ENCODE measurements around the gene LATS2. TPM values are rescaled to one million over a fixed set of nuclear protein-coding genes. Genes with fewer than 3 reads are reported as not detected.
"Not testable (repeated sequence)": the region's sequence is repeated elsewhere in the genome, so short reads cannot be mapped to it uniquely, and the experiment has no call there.

The LATS2 gene
- total RNA-seq, 2 experiments from 2014 or later: 11.2 to 11.8 TPM

DNA sequence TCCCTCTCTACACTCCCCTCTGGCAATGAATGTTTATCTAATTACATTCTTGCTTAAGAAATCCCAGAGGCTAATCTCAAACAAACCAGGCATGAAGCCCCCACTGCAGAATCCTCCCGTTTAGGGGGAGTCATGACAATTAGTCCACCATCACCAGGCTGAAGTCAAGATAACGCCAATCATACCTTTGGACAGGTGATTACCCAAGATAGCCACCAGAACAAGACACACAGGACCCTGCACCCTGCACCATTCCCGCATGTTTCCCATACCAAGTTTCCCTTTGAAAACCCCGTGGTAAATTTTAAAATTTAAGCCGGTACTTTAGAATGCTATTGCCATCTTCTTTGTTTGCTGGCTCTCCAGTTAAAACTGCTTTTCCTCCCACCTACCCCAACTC lies 94.0 kb downstream of the LATS2 start:
- peaks cover 10% of the 10 kb centered on the region for H3K27me3 Mint-ChIP-seq
- no peak overlapping the region for H3K27ac Mint-ChIP-seq
- peaks cover 14% of the 10 kb centered on the region for H3K4me1 Mint-ChIP-seq
- H3K36me3 Mint-ChIP-seq (ENCODE audit: low read depth): no peaks in the 10 kb centered on the region
- H3K9me3 Mint-ChIP-seq: no peaks in the 10 kb centered on the region
- CTCF ChIA-PET: no interaction called here
- H3K4me3 Mint-ChIP-seq: no peak overlapping the region
- DNase-seq: no peak
- POLR2A ChIA-PET: no interaction called here

DNA sequence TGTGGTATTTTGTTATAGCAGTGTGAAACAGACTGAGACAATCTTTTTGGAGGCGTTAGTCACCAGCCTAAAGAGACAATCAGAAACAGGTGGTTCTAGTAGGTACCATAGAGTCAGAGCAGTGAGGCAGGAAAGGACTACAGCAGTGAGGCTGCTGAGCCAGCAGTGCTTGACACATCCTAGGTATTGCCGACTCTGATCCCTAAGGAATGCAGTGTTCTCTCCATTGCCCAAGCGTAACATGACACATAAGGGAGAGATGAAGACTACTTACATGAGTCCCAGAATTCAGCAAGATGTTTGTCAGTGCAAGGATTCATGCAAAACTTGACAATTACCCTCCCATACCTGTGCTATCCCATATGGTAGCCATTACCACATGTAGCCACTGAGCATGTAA lies 96.5 kb downstream of the LATS2 start:
- Mint-ChIP-seq H3K4me1 (peaks cover 14% of the 10 kb centered on the region), H3K4me3 (no peak overlapping the region), H3K27ac (no peak overlapping the region), H3K9me3 (no peaks in the 10 kb centered on the region), H3K36me3 (ENCODE audit: low read depth) (no peaks in the 10 kb centered on the region), H3K27me3 (peaks cover 18% of the 10 kb centered on the region)
- DNase-seq: no peak
- POLR2A ChIA-PET: no interaction called here
- CTCF ChIA-PET: no interaction called here

DNA sequence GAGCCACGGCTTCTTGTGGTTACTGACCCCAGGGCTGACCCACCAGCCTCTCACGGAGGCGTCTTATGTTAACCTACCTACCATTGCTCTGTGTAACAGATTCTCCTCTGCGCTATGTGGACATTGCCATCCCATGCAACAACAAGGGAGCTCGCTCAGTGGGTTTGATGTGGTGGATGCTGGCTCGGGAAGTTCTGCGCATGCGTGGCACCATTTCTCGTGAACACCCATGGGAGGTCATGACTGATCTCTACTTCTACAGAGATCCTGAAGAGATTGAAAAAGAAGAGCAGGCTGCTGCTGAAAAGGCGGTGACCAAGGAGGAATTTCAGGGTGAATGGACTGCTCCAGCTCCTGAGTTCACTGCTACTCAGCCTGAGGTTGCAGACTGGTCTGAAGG lies 99.7 kb downstream of the LATS2 start:
- POLR2A ChIA-PET; H3K4me3 Mint-ChIP-seq; DNase-seq; H3K27ac Mint-ChIP-seq; H3K4me1 Mint-ChIP-seq; H3K36me3 Mint-ChIP-seq (ENCODE audit: low read depth); CTCF ChIA-PET; H3K9me3 Mint-ChIP-seq: not testable (repeated sequence)
- H3K27me3 Mint-ChIP-seq: peaks cover 18% of the 10 kb centered on the region

DNA sequence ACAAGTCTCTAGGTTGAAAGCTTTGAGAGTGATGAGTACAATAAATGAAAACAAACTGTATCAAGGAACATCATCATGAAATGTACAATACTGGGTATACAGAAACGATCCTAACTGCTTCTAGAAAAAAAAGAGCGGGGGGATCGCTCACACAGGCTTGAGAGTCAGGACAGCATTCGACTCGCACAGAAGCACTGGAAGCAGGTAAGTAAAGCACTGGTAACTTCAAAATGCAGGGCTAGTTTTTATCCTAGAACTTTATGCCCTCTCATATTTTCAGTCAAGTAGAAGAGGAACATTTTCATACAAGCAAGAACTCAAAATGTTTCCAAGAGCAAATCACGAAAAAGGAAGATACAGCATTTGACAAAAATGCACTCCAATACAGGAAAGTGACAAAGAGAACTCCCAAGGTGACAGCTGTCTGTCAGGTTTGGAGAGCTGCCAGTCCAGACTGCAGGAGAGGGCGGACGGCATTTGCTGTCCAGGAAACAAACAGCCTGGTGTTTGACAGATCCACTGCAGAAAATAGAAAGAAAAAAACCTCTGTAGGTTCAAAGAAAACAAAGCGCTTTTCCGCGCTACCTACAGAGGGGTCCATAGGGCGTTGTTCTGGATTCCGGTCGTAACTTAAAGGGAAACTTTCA lies 100.6 kb downstream of the LATS2 start:
- ChIA-PET POLR2A (no interaction called here), CTCF (no interaction called here)
- no peaks in the 10 kb centered on the region for H3K9me3 Mint-ChIP-seq
- H3K4me1 Mint-ChIP-seq: no peaks in the 10 kb centered on the region
- peaks cover 18% of the 10 kb centered on the region for H3K27me3 Mint-ChIP-seq
- no peak for DNase-seq
- no peak overlapping the region for H3K27ac Mint-ChIP-seq
- no peak overlapping the region for H3K4me3 Mint-ChIP-seq
- H3K36me3 Mint-ChIP-seq (ENCODE audit: low read depth): no peaks in the 10 kb centered on the region

GRCh38 chr13:20957049-20957620 lies 104.3 kb downstream of the LATS2 start:
- H3K4me3 Mint-ChIP-seq; H3K9me3 Mint-ChIP-seq; POLR2A ChIA-PET; H3K4me1 Mint-ChIP-seq; H3K27ac Mint-ChIP-seq; DNase-seq; H3K36me3 Mint-ChIP-seq (ENCODE audit: low read depth): not testable (repeated sequence)
- CTCF ChIA-PET: interaction anchor here (0.7 kb wide), 1 partner anchor 223 kb away, joined by 4 read pairs; no protein-coding TSS in a partner anchor
- H3K27me3 Mint-ChIP-seq: peaks cover 14% of the 10 kb centered on the region

GRCh38 chr13:20955496-20955895 lies 105.9 kb downstream of the LATS2 start:
- H3K4me3 Mint-ChIP-seq: no peak overlapping the region
- CTCF ChIA-PET: interaction anchor here (0.5 to 0.6 kb wide), 2 partner anchors 15 to 21 kb away, joined by 3 to 4 read pairs; no protein-coding TSS in a partner anchor
- POLR2A ChIA-PET: no interaction called here
- H3K36me3 Mint-ChIP-seq (ENCODE audit: low read depth): no peaks in the 10 kb centered on the region
- no peaks in the 10 kb centered on the region for H3K9me3 Mint-ChIP-seq
- no peak overlapping the region for H3K27ac Mint-ChIP-seq
- no peak for DNase-seq
- peaks cover 7% of the 10 kb centered on the region for H3K27me3 Mint-ChIP-seq
- H3K4me1 Mint-ChIP-seq: no peaks in the 10 kb centered on the region

- Mint-ChIP-seq H3K36me3 (ENCODE audit: low read depth) (no peaks in the 10 kb centered on the region), H3K4me1 (no peaks in the 10 kb centered on the region), H3K9me3 (no peaks in the 10 kb centered on the region), H3K4me3 (no peak overlapping the region), H3K27ac (no peak overlapping the region), H3K27me3 (peaks cover 11% of the 10 kb centered on the region)
- no peak for DNase-seq
- CTCF ChIA-PET: no interaction called here
- POLR2A ChIA-PET: no interaction called here
Observed at GRCh38 chr13:20953245-20953931, 108.0 kb downstream of the LATS2 start.

- POLR2A ChIA-PET: no interaction called here
- CTCF ChIA-PET: no interaction called here
Observed at GRCh38 chr13:20952838-20953237, 108.5 kb downstream of the LATS2 start.

GRCh38 chr13:20948001-20948400 lies 113.4 kb downstream of the LATS2 start:
- H3K27ac Mint-ChIP-seq; H3K9me3 Mint-ChIP-seq; H3K36me3 Mint-ChIP-seq (ENCODE audit: low read depth); POLR2A ChIA-PET; H3K4me3 Mint-ChIP-seq; DNase-seq: not testable (repeated sequence)
- CTCF ChIA-PET: interaction anchor here (0.6 to 0.7 kb wide), 2 partner anchors 29 to 232 kb away, joined by 3 read pairs; no protein-coding TSS in a partner anchor
- Mint-ChIP-seq H3K4me1 (peaks cover 12% of the 10 kb centered on the region), H3K27me3 (peaks cover 40% of the 10 kb centered on the region)

More at GRCh38 chr13:20952838-20953237, 108.5 kb downstream of the LATS2 start:
- Mint-ChIP-seq H3K9me3 (no peaks in the 10 kb centered on the region), H3K36me3 (ENCODE audit: low read depth) (no peaks in the 10 kb centered on the region), H3K27me3 (peaks cover 15% of the 10 kb centered on the region), H3K4me1 (no peaks in the 10 kb centered on the region), H3K27ac (no peak overlapping the region), H3K4me3 (no peak overlapping the region)
- no peak for DNase-seq

GRCh38 chr13:20945952-20946383 lies 115.4 kb downstream of the LATS2 start:
- no peak for DNase-seq
- H3K27ac Mint-ChIP-seq: no peak overlapping the region
- peaks cover 40% of the 10 kb centered on the region for H3K27me3 Mint-ChIP-seq
- ChIA-PET POLR2A (no interaction called here), CTCF (interaction anchor here (1.1 to 1.5 kb wide), 2 partner anchors 12 to 230 kb away, joined by 3 read pairs; partner anchors contain the start of genes MRPL57 and SKA3)
- peak overlapping the region; percentile 27 for H3K4me3 Mint-ChIP-seq
- H3K36me3 Mint-ChIP-seq (ENCODE audit: low read depth): no peaks in the 10 kb centered on the region
- peaks cover 12% of the 10 kb centered on the region for H3K4me1 Mint-ChIP-seq
- no peaks in the 10 kb centered on the region for H3K9me3 Mint-ChIP-seq

DNA sequence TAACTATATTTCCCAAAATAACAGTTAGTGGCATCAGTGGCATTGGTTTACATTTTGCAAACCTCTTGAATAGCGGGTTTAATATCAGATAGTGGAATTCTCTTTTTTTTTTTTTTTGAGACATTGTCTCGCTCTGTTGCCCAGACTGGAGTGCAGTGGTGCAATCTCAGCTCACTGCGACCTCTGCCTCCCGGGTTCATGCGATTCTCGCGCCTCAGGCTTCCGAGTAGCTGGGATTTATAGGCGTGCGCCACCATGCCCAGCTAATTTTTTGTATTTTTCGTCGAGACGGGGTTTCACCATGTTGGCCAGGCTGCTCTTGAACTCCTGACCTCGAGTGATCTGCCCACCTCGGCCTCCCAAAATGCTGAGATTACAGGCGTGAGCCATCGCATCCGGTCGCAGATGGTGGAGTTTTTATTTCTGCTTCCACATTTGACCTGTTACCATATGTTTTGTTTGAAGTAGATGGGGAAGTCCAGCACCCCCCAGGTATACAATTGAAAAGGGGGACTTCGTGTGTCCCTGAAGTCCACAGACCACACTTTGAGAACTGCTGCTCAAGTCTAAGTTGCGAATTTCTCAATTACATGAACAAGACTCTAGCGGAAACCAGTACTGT lies 118.3 kb downstream of the LATS2 start:
- POLR2A ChIA-PET: interaction anchor here (1.2 kb wide), 1 partner anchor 233 kb away, joined by 3 read pairs; no protein-coding TSS in a partner anchor
- Mint-ChIP-seq H3K9me3 (no peaks in the 10 kb centered on the region), H3K4me1 (peaks cover 12% of the 10 kb centered on the region), H3K27me3 (peaks cover 34% of the 10 kb centered on the region), H3K27ac (no peak overlapping the region), H3K4me3 (no peak overlapping the region), H3K36me3 (ENCODE audit: low read depth) (no peaks in the 10 kb centered on the region)
- no peak for DNase-seq
- CTCF ChIA-PET: interaction anchor here (0.6 to 2.8 kb wide), 15 partner anchors 8 to 537 kb away, joined by 3 to 23 read pairs (median 3); partner anchors contain the start of genes MRPL57 and SKA3

- H3K9me3 Mint-ChIP-seq; H3K4me3 Mint-ChIP-seq; POLR2A ChIA-PET; H3K36me3 Mint-ChIP-seq (ENCODE audit: low read depth); H3K4me1 Mint-ChIP-seq; H3K27ac Mint-ChIP-seq; DNase-seq: not testable (repeated sequence)
- CTCF ChIA-PET: interaction anchor here (0.7 to 1.3 kb wide), 2 partner anchors 15 to 191 kb away, joined by 3 to 5 read pairs; no protein-coding TSS in a partner anchor
- H3K27me3 Mint-ChIP-seq: peaks cover 16% of the 10 kb centered on the region
Observed at GRCh38 chr13:20940511-20940910, 120.9 kb downstream of the LATS2 start.

DNA sequence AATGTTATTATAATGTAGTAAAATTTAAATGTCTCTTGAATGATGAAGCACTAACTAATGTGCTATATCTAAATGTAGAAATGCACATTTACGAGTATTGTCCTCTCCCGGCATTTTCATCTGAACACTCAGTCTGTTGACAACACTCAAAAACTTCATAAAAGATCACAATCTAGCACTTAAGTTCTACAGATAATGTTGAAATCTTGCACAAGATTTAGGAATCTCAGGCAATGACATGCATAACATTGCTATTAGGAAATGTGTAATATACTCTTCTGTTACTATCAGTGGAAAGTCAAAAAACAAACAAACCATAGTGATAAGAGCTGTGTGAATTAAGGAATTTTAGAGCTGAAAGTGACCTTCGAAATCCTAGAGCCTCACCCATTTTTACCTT lies 121.3 kb downstream of the LATS2 start:
- Mint-ChIP-seq H3K36me3 (ENCODE audit: low read depth) (no peaks in the 10 kb centered on the region), H3K27ac (no peak overlapping the region), H3K4me3 (no peak overlapping the region), H3K27me3 (peaks cover 12% of the 10 kb centered on the region), H3K4me1 (peaks cover 3% of the 10 kb centered on the region), H3K9me3 (no peaks in the 10 kb centered on the region)
- no peak for DNase-seq
- ChIA-PET CTCF (interaction anchor here (0.6 to 1.3 kb wide), 3 partner anchors 16 to 192 kb away, joined by 3 to 5 read pairs (median 3); no protein-coding TSS in a partner anchor), POLR2A (no interaction called here)

All from activated CD4-positive, alpha-beta memory T cell treated with anti-CD3 and anti-CD28 coated beads, Interleukin-2, amount 10 ng/mL, durations not matched to agents 7 days and 5 days (primary cell).